Hepatocyte (in vitro differentiated cells): ENCODE measurements around the gene SHH.

Experiments used
- EZH2 ChIP-seq: fragments of 200-600 bp; sonication (generic); IDR thresholded peaks from 2 replicates; pipeline ENCODE4 v1.6.1; 2016; ENCODE audit warnings: antibody characterized with exemption, mild to moderate bottlenecking, borderline replicate concordance
- TF ChIP-seq, protein P1 (sequence below): fragments of 200-600 bp; sonication (generic); IDR thresholded peaks from 2 replicates; pipeline ENCODE4 v1.5.1; 2016; ENCODE audit warnings: antibody characterized with exemption, mild to moderate bottlenecking; ENCODE audit not compliant: poor library complexity

DNA sequence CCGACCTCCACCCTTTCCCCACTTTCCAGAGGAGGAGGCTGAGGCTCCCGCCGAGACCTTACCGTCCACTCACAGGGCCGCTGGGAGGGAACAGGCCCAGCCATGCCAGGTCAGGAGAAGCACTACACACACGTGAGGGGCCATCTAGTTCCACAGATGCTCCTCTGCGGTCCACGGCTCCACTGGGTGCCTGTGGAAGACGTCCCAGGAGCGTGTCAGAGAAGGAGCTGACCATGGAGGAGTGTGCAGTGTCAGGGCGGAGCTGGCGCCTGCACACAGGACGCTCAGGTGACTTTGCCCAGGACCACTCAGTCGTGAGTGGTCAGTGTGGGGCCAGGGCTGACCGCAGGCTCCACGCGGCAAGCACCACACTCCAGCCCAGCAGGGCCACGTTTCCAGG, 8.0 kb upstream of the SHH start:
- TF ChIP-seq, protein P1, sequence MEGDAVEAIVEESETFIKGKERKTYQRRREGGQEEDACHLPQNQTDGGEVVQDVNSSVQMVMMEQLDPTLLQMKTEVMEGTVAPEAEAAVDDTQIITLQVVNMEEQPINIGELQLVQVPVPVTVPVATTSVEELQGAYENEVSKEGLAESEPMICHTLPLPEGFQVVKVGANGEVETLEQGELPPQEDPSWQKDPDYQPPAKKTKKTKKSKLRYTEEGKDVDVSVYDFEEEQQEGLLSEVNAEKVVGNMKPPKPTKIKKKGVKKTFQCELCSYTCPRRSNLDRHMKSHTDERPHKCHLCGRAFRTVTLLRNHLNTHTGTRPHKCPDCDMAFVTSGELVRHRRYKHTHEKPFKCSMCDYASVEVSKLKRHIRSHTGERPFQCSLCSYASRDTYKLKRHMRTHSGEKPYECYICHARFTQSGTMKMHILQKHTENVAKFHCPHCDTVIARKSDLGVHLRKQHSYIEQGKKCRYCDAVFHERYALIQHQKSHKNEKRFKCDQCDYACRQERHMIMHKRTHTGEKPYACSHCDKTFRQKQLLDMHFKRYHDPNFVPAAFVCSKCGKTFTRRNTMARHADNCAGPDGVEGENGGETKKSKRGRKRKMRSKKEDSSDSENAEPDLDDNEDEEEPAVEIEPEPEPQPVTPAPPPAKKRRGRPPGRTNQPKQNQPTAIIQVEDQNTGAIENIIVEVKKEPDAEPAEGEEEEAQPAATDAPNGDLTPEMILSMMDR, result no peak
- no peak for TF ChIP-seq EZH2
